GM21447 (cell line): ENCODE measurements around the gene BDH1.
"Not testable (repeated sequence)": the region's sequence is repeated elsewhere in the genome, so short reads cannot be mapped to it uniquely, and the experiment has no call there.

Experiments used
- ATAC-seq: cut with Tn5 transposase; IDR thresholded peaks from one replicate; pipeline ENCODE4 v1.9.1; 2021; ENCODE audit not compliant: unreplicated experiment

Gene BDH1

GRCh38 chr3:197490098-197491058, 65.4 kb downstream of the BDH1 start:
- no peak for ATAC-seq

- no peak for ATAC-seq
Measured at GRCh38 chr3:197487911-197488391, 67.8 kb downstream of the BDH1 start.

- no peak for ATAC-seq
Measured at GRCh38 chr3:197486861-197487260, 68.9 kb downstream of the BDH1 start.

- no peak for ATAC-seq
Measured at GRCh38 chr3:197485143-197485542, 70.6 kb downstream of the BDH1 start.

- ATAC-seq: no peak
Measured at GRCh38 chr3:197484204-197484901, 71.4 kb downstream of the BDH1 start.

- ATAC-seq: no peak
Measured at GRCh38 chr3:197482001-197482400, 73.8 kb downstream of the BDH1 start.

- no peak for ATAC-seq
Measured at GRCh38 chr3:197480320-197480719, 75.4 kb downstream of the BDH1 start.

GRCh38 chr3:197478746-197479668, 76.8 kb downstream of the BDH1 start:
- no peak for ATAC-seq

- not testable (repeated sequence) for ATAC-seq
Measured at GRCh38 chr3:197477816-197478215, 78.0 kb downstream of the BDH1 start.

- no peak for ATAC-seq
Measured at GRCh38 chr3:197475997-197476525, 79.7 kb downstream of the BDH1 start.

GRCh38 chr3:197475514-197475913, 80.3 kb downstream of the BDH1 start:
- no peak for ATAC-seq

- ATAC-seq: no peak
Measured at GRCh38 chr3:197472151-197472550, 83.6 kb downstream of the BDH1 start.

GRCh38 chr3:197471221-197472010, 84.4 kb downstream of the BDH1 start:
- no peak for ATAC-seq

- no peak for ATAC-seq
Measured at GRCh38 chr3:197468866-197469382, 86.8 kb downstream of the BDH1 start.

GRCh38 chr3:197468167-197468566, 87.6 kb downstream of the BDH1 start:
- ATAC-seq: no peak

GRCh38 chr3:197466586-197467399, 89.0 kb downstream of the BDH1 start:
- no peak for ATAC-seq

GRCh38 chr3:197465996-197466549, 89.7 kb downstream of the BDH1 start:
- ATAC-seq: no peak

GRCh38 chr3:197465197-197465995, 90.4 kb downstream of the BDH1 start:
- ATAC-seq: no peak
